Stimulated activated CD4-positive, alpha-beta T cell treated with anti-CD3 and anti-CD28 coated beads, Interleukin-1b, Interleukin-23, amount 100 ng/mL, for 48 hours (primary cell): ENCODE results near the gene MIDN.

Experiments
- DNase-seq: peaks from one replicate; pipeline ENCODE4 v3.0.0-alpha.2; 2020

Gene MIDN

DNA sequence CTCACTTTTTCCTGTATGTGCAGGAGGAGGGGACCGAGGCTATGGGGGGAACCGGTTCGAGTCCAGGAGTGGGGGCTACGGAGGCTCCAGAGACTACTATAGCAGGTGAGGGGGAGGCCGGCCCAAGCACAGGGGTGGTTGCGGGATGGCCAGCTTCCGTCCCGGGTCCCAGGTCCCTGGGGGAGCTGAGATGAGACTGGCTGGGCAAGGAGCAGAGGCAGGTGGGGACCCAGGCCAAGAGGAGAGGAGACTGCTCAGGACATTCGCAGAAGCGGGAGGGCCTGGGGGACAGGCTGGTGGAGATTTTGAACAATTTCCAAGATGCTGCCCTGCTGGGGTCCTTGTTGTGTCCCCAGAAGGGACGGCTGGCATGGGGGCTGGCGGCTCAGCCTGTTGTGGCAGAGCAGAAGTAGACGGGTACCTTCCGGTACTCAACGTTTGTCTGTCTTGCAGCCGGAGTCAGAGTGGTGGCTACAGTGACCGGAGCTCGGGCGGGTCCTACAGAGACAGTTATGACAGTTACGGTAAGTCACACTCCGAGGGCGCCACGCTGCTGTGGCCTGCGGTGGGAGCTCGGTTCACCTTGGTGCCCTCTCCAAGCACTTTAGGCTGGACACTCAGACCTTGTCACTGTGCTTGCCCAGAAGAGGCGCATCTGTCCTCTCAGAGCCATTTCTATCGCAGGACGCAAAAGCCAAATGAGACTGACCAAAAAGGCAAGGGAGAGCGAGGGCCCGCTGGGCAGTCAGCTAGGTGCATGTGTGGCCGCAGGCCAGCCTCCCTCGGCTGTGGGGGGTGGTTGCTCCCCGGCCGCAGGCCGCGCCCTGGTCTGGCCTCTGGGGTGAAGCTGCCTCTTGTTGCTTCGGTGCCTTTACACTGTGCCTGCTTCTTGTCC lies 23.4 kb downstream of the MIDN start:
- no peak for DNase-seq

DNA sequence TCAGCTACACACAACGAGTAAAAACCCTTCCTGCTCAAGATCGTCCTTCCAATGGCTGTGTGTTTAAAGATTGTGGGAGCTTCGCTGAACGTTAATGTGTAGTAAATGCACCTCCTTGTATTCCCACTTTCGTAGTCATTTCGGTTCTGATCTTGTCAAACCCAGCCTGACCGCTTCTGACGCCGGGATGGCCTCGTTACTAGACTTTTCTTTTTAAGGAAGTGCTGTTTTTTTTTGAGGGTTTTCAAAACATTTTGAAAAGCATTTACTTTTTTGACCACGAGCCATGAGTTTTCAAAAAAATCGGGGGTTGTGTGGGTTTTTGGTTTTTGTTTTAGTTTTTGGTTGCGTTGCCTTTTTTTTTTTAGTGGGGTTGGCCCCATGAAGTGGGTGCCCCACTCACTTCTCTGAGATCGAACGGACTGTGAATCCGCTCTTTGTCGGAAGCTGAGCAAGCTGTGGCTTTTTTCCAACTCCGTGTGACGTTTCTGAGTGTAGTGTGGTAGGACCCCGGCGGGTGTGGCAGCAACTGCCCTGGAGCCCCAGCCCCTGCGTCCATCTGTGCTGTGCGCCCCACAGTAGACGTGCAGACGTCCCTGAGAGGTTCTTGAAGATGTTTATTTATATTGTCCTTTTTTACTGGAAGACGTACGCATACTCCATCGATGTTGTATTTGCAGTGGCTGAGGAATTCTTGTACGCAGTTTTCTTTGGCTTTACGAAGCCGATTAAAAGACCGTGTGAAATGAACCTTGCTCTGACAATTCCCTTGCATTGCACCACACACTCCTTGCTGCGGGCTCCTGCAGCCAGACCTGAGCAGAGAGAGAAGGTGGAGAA lies 24.3 kb downstream of the MIDN start:
- no peak for DNase-seq

DNA sequence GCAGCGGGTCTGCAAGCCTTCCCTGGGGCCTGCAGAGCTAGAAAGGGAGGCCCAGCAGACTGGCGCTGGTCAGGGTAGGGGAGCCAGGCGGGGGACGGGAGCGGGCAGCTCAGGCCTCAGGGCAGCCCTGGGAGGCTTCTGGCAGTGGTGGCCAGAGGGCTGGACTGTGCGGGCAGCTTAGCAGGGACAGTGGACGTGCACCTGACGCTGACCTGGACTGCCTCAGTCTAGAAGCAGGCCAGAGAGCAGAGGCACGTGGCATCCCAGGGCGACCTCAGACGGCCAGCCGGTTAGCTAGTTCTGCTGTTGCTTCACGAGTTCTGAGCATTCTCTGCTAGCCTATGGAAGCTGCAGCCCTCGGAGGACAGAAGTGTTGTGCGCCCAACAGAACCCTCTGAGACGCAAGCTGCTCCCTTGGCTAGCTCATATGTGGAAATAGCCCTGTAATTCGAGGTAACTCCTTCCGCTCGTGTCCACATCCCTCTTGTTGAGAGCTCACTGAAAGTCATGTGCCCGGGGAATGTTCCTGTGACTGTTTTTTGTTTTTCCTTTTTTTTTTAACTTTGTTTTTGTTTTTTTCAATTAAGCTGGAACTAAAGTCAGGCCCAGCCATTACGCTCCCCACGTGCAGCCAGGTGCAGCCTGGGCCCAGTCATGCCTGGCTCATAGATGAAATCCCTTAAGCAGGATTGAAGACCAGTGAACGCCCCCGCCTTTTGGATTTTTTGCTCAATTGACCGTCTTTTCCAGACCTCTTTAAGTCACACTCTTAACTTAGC lies 25.1 kb downstream of the MIDN start:
- no peak for DNase-seq

DNA sequence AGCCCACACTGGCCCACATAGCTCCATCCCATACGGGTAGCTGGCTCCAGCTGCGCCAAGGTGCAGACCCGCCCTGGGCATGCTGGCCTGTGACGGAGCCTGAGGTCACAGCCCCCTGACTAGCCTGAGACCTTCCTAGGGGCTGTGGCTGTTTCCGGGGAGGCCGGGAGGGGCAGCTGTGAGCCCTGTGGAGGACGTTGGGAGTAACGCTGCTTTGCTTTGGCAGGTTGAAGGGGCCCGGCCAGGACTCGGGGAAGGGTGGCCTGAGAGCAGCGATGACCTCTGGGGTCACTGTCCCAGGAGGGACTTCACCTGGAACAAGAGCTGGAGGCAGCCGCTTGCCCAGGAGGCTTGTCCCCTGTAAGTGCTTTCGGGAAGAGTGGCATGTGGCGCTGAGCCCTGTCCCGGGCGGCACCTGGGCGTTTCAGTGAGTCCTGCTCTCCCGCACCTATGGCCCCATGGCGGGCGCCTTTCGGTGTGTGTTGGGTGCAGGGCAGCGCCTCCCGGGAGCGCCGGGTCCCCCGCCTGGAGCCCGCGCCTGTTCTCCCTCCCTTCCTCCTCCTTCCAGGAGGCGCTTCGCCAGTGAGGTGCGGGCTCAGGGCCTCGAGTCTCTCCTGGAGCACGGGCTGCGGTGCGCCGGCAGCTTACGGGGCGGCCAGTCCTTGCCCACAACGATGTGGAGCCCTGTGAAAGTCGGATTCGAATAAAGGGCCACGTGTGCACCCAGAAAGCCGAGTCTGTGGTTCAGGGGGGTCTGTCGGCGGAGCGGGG lies 25.9 kb downstream of the MIDN start:
- DNase-seq = no peak

DNA sequence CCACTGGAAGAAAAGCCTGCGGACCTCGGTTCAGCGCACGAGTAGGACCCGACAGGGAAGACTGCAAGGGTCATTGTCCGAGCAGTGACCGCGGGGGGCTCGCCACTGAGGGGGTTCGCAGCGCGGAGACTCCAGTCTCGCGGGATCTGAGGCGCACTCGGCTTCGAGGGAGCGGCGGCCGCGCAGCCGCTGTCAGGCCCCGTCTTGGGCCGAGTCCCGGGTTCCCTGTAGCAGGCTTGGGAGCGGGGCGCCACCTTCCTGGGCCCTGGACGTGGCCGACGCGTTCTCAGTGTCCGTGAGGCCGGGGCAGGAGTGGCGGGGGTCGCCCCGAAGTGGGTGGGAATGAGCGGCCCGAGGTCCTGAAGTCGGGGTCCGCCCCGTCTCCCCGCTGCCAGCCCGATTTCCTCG lies 26.5 kb downstream of the MIDN start:
- no peak for DNase-seq

DNA sequence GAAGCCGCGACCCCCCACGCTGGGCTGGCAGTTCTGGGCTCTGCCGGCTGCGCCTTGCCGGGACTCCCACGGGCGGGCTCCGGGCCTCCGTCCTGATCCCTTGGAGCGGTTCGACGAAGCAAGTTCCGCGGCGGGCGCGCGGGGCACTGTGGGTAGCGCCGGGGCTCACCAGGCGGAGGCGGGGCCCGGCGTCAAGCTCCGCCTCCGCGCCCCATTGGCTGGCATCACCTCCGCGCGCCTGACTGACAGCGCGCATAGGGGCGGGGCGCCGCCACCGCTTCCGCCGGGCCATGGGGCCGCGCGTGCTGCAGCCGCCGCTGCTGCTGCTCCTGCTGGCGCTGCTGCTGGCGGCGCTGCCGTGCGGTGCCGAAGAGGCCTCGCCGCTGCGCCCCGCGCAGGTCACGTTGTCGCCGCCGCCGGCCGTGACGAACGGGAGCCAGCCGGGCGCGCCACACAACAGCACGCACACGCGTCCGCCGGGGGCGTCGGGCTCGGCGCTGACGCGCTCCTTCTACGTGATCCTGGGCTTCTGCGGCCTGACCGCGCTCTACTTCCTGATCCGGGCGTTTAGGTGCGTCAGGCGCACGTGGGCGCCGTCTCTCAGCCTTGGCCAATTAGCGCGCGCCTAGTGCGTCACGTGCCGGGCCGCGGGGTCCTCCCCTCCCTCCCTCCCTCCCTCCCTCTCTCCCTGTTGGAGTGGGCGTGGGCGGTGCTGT lies 27.0 kb downstream of the MIDN start, which contains the start of gene FAM174C:
Gene FAM174C (plus strand): TSS at position 271 of the 716 bp plus-strand sequence. CDS start 20 bp downstream, at position 291.
- DNase-seq = peak; percentile 98

DNA sequence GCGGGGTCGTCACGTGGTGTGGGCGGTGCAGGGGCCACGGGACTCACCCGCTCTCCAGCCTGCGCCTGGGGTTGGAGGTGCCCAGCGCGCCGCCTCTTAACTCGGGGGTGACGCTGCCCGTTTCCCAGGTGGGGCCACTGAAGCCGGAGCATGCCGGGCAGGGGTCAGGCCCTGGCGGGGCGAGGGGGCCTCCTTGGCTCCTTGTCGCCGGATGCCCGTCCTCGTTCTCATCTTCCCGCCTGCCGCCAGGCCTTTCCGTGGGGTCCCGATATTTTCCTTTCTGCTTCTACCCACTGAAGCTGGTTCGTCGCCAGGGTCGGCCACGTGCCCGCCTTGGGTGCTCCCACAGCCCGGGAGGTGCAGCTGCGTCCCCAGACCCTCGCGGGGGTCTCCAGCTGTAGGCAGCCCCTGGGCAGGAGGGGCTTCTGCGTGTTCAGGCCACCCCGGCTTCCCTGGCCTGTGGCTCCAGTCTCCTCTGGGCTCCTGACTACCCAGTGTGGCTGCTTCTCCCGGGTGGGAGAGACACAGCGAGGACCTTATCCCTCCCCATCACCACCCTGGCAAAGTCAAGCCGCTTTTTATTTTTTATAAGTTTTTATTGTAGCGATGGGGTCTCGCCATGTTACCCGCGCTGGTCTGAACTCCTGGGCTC lies 27.7 kb downstream of the MIDN start:
- no peak for DNase-seq

DNA sequence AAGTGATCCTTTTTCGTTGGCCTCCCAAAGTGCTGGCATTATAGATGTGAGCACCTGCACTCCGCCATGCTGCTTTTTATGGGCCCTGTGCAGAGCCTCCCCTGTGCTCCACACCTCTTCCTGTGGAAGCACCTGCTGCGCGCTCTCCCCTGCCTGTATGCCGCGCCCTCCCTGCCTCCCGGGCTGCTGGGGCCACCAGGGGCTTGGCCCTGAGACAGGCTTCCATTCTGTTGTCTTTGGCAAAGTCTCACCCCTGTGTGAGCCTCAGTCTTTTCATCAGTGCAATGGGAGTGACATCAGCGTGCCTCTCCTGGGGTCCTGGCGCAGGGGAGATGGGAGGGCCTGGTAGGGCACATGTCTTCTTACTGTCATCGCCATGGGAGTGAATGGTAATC lies 28.2 kb downstream of the MIDN start:
- DNase-seq = peak; percentile 49

DNA sequence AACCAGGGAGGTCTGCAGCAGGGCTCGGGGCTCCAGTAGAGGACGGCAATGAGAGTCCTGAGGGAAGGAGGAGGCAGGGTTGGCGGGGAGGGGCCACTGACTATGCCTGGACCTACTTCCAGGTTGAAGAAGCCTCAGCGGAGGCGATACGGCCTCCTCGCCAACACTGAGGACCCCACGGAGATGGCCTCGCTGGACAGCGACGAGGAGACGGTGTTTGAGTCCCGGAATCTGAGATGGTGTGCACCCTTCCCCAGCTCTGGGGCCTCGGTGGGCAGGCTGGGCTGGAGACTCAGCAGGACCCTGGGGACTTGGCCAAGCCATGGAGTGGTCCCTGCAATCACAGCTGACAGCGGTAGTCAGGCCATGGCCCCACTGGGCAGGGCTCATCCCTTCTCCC lies 28.7 kb downstream of the MIDN start:
- DNase-seq = no peak

DNA sequence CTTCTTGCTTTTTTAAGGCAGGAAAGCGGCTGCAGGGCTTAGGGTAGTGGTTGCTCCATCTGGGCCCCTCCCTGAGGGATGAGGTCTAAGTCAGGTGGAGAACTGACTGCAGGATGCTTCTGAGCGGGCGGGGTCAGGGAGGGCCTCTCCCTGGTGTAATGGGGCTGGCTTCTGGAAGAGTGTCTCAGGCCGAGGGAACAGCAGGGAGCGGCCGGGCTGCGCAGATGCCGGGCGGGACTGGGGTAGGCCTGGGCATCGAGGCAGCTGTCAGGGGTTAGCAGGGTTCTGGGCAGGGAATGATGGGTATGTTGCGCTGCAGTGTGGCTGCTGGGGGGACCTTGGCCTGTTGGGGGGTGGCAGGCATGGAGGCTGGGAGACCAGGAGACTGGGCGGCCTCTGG lies 29.7 kb downstream of the MIDN start:
- DNase-seq = no peak

DNA sequence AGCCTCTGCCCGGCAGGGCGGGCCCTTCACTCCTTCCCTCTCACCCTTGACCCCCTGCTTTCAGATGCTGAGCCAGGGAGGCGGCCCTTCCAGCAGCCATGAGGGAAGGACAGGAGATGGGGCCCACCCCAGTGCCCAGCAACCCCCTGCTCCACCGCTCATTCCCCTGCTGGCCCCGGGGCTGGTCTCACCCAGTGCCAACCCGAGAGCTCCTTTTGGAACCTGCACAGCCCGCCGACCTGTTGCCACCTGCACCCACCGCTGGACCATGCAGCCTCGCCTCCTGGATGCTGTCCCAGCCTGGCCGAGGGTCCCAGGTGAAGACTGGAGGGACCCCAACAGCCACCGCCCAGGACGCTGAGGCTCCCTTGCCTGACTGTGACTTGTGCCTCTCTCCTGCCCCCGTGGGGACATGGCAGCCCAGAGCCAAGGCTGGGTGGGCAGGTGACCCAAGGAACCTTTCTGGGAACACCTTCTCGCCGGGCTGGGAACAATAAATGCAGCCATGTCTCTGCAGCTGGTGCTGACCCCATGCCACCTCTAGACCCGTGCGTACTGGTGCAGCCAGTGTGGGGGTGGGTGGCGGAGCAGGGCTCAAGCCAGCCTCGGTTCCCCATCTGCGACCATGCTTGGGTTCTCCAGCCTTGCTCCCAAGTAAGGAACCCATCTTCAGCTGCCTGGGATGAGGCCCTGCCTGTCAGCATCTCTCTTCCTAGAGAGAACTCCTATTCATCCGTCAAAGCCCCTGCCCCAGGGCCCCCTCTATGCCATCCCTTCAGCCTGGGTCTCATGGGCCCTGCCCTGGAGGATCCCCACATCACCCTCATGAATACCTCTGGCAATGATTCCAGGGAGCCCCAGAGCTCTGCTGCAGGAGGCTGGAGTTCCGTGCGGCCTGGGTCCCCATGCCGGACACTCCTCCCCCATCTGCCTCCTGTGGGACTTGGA lies 30.6 kb downstream of the MIDN start:
- DNase-seq = no peak

DNA sequence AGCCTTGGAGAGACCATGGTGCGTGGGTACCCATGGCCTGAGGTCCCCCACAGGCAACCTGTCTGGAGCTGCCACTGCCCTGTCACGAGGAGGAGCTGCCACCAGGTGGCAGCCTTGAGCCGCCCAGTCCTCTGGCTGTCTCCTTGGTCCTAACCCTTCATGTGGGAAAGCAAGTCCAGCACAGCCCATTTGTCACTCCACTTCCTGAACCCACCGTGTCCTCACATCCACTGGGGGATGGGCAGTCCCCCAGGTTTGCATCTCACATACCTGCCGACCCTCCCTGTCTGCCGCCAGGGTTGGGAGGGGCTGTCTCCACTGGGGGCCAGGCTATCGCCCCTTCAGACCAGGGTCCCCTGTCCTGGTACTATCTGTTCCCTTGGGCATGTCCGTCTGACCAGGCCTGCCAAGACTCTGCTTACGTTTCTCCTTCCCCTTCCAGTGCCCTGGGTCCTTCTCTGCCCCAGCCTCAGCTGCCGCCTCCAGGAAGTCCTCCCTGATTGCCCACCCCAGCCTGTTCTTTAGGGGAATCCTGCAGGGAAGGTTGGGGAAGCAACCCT lies 31.5 kb downstream of the MIDN start:
- peak; percentile 77 for DNase-seq

DNA sequence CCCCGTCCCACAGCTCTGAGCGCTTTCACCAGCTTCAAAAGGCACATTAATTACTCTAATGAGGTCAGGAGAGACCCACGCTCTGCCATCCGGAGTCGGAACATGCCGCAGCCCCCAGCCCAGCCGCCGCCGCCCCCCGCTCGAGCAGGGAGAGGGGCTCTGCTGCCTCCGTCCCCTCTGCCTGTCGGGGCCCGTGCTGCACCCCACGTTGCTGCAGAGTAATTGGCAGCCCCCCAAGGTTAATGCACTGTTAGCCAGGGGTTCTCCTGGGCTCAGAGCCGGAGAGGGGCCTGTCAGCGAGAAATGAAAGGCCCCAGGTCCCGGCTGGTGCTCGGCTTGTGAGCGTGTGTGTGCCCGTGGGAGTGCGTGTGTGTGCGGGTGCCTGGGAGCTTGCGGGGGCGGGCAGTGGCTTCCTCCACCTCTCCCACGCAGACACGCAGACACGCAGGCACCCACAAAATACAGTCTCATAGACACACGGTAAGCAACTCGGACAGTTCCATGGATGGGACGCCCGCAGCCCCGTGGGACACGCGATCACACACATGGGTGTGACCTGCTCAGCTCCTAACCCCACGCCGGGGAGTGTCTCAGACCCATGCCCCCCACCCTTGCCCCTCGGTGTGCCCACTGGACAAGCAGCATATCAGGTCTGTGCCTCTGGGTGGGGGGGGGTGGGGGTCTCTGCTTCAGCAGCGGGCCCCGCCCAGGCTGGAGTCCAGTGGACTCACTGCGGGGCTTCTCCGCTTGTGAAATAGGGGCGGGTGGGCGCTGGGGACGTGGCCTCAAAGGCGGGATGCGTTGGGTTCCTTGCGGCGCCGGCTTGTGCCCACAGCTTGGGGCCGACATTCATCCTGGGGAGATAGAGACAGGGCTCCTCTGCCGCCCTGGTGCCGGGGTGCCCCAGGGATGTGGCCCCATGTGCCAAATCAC lies 32.5 kb downstream of the MIDN start:
- no peak for DNase-seq

DNA sequence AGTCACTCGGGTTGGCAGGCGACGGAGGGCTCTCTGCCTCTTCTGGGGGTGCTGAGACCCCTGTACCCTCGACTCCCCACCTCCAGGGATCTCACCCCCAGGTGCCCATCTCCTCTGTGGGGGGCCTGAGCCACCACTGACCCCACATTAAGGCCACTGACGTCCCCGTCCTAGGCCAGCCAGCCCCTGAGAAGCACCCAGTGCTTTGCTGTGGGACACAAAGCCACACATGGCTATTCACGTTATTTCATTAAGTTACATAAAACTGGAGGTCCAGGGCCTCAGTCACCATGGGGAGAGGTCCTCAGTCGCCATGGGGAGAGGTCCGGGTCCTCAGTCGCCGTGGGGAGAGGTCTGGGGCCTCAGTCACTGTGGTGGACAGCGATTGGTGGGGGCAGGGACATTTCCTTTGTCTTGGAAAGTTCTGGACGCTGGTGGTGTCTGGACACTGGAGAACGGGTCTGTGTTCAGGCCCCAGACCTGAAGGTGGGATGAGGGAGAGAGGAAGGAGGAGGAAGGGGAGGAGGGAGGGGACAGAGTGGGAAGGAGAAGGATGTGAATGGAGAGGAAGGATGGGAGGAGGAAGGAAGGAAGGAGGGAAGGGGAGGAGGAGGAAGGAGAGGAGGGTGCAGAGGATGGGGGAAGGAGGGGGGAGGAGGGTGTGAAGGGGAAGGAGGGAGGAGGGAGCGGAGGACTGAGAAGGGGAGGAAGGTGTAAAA lies 33.3 kb downstream of the MIDN start:
- DNase-seq = no peak

DNA sequence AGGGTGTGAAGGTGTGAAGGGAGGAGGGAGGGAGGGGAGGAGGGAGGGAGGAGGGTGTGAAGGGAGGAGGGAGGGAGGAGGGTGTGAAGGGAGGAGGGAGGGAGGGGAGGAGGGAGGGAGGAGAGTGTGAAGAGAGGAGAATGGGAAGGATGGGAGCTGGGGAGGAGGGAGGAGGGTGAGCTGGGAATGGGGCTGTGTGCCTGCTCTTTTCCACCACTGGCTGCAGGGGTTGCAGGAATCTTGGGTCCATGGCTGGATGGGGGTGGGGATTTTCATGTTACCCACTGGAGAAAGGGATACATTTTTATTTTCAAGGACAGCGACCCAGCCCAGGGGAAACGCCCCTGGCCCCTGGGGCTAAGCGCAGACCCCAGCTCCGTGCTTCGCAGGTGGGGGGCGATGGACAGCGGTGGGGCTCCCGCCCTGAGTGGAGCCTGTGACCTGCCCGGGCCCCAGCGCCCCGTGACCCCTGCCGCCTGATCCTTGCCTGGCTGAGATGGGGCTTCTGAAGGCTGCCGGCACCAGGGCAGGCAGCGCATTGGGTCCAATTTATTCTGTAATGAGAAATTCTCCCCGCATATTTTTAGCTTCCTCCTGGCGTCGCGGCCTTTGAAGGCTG lies 34.3 kb downstream of the MIDN start:
- no peak for DNase-seq

DNA sequence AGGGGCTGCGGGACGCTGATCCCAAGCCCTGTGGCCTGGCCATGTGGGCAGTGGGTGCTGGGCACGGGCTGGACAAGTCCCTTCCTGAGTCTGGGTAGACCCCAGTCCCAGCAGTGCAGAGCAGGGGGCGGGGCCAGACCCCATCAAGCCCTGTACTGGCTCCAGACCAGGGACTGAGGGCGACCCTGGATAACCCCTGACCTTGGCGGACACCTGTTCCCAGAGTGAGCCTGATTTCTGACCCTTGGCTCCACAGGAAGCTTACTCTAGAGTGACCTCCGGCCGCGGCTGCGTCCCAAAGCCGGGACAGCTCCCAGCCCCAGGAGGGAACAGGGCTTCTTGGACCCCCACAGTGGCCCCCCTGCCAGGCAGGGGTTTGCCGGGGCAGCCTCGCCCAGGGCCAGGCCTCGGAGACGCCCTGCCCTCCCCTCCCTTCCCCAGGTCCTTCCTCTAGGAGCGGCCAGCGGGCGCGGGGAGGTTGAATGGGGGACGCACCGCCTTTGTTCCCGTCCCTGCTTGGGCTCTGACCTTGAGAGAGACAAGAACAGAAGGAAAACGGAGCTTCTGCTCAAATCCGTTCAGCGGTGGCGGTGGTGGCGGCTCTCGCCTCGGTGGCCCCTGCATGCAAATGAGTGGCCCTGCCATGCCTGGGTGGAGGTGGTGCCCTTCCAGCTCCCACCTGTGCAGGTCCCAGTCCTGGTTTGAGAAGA lies 35.0 kb downstream of the MIDN start:
- no peak for DNase-seq

DNA sequence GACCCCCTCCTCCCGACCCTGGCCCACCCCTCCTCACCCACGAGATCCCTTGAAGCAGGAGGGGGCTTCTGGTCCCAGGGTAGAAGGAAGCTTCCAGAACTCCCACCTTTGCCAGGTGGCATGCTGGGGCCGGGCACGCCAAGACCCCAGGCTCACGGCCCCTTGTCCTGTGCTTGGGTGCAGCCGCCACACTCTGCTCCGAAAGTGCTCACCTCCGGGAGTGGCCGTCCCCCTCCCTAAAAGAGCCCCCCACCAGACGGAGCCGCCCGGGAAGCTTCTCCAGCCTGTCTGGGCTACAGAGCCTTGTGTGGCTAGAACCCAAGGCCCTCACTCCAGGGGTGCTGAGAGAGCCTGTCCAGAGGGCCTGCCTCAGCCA lies 35.5 kb downstream of the MIDN start:
- no peak for DNase-seq
